ENCODE results near the gene LRRC52. TPM values are rescaled to one million over a fixed set of nuclear protein-coding genes. Genes with fewer than 3 reads are reported as not detected.
A peak's percentile ranks its signal among the peaks of the same experiment; 100 is the strongest.

The LRRC52 gene
- polyA plus RNA-seq, 10 donors = 0.15 to 0.27 (median 0.22) TPM; not detected in 5

DNA sequence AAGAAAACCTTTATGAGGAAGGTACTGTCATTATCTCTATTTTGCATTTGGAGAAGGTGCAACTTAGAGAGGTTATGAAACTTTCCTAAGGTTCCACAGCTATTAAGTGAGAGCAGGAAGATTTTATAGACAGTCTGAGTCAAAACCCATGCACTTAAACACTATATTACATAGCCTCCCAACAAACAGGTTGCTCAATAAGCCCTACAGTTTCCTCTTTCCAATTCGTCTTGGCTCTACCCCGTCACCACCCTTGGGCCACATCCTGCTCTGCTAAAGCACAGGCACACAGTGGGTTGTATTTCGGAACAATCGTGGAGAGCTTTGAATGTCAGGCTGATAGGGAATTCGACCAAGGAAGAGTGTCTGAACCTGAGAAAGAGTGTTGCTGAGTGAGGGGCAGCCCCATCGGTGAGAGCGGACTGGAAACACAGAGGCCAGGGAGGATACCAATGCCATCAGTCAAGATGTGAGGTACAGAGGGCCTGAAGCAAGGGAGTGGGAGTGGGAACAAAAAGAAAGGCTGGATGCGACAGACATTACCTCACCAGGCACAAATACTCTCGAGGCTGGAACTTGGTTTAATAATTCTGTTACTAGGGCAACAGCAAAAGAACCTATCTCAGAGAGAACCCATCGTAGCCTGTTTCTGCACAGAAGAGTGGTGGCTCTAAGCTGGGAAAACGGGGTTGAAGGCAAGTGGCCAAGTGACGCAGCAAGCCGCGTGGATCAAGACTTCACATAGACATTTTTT lies 6.3 kb upstream of the LRRC52 start:
- DNase-seq = peak in 1 of 3 donors; percentile 18

DNA sequence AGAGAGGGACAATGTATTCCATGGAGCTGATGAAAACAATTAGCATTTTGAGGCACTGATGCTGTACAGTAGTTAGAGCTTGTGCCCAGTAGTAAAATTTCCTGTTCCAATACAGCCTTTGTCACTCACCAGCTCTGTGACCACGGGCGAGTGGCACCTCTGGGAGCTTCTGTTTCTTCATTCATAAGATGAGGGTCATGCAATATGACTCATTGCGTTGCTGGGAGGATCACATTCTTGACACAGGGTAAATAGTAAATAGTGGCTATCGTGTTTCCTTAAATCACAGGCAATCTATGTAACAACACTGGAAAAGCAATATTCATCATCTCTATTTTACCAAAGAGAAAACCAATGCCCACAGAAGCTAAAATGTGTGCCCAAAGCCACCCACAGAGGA lies 4.5 kb upstream of the LRRC52 start:
- peak in 1 of 3 donors; percentile 29 for DNase-seq

DNA sequence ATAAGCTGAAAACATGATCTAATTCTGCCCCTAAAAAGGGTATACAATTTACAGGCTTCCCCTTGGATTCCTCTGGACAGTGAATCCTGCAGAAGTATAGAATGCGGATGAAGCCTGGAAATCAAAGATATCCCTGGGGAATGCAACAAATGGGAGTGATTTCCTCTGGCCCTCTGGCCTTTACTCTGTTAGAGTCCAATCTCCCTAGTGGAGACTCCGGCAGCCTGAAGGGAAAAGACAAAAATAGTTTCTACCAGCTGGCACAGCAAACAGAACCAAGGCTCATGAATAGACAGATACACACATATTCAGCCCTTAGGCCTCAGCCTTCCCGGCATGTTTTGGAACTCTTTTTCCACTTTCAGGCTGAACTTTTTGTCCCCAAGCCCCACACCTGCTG lies 3.9 kb upstream of the LRRC52 start:
- DNase-seq = peak in 1 of 3 donors; percentile 31

DNA sequence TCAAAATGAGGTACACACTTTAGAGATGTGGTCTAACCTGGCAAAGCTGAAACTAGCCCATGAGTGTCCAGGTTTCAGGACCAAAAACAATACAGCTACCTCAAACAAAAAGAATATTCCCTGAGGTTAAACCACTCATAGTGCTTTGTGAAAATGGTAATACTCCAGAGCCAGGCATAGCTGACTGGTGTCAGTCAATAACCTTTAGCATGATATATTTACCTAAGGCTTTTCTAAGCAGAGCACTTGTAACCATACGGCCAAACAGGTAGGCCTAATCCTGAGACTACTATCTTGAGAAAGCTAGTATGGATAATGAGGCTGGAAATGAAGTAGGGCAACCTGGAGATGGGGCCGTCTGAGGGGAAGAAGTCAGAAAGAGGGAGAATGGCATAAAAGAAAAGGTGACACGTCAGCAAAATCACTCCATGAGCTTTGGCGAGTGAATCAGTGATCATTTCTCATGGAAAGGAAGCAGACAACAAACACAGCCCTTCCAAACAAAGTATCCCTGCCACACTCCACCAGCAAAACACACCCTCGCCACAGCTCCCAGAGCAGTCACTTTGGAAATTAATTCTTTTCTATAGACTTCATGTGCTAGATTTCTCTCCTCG lies 1.7 kb upstream of the LRRC52 start:
- DNase-seq = no peak

DNA sequence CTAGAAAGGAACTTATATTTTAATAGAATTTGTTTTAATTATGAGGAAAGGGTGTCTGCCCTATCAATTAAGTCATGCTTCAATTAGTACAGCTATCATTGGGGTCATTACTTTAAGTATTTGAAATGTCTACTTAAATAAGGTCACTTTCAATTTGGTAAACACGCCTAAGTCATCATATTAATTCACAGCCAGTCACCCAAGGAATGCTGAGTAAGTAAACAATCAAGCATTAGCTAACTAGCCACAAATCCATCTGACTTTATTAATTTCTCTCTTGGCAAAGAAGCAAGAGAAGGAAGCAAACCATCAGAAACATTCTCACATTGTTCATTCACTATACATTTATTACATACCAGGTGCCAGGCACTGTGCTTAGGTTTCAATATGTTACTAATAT lies 1.2 kb upstream of the LRRC52 start:
- DNase-seq = no peak

DNA sequence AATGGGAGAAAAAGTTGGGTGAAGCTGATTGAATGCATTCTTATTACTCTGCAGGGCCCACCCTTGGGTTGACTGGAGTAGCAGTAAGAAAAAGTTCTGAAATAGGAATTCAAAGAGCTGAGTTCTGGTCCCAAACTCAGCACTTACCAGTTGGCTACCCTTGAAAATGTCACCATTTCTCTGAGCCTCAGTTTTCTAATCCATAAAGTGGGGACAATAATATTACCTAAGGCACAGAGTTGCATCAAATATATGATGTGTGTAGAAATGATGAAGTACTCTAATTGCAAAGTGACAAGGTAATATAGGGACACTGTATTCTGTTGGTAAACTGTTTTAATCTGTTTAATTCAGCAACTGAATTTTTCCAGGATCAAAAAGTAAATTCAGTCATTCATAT lies 1.2 kb downstream of the LRRC52 start:
- DNase-seq = no peak

DNA sequence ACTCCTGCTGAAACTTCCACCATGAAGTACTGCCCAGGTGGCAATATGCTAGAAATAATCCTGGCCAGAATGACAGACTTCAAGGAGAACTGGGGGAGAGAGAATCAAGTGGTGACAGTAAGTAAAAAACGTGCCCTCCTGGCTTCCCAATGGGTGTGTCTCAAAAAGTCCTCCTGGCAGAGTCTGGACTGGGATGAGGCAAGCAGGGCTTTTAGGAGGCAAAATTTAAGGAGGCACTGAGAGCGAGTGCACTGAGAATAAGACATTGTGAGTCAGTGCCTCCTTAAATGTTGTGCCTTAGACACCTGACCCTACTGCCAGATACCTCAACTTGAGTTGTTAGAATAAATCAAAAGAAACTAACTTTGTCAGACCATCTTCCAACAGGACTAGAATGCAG lies 2.2 kb downstream of the LRRC52 start:
- no peak for DNase-seq

DNA sequence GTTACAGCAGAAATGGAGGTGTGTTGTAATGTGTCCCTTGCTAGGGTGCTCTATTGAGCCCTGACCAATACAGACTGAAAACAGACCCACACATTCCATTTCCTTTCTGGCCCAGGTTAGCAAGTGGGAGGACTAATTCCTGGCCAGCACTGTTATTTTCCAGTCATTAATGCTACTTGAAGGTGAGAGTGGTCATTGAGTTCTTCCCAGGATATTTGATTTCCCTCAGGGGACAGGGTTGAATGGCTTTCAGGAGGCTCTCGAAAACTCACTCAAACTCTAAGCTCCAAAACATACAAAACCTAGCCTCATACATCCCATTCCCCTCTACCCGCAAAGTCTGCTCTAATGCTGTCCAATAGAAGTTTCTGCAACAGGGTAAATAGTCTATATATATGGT lies 6.2 kb downstream of the LRRC52 start:
- DNase-seq = peak in 2 of 3 donors; percentile 46 to 49

DNA sequence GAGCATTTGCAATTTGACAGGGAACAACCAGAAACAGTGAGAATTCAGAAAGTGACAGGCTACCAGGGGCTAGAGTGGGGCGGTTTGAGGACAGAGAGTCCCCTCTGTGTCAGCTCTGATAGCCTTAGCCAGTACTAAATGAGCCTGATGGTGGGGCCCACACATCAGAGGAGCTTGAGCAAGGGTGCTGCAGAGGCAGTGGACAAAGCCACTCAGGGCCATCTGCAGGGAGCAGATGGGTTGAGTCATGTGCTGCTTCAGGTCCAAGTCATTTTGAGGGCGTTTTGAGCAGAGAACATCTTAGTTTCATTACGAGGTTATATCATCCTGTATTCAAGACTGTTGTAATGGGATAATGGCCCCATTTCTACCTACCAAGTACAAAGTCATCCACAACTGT lies 7.7 kb downstream of the LRRC52 start:
- no peak for DNase-seq

DNA sequence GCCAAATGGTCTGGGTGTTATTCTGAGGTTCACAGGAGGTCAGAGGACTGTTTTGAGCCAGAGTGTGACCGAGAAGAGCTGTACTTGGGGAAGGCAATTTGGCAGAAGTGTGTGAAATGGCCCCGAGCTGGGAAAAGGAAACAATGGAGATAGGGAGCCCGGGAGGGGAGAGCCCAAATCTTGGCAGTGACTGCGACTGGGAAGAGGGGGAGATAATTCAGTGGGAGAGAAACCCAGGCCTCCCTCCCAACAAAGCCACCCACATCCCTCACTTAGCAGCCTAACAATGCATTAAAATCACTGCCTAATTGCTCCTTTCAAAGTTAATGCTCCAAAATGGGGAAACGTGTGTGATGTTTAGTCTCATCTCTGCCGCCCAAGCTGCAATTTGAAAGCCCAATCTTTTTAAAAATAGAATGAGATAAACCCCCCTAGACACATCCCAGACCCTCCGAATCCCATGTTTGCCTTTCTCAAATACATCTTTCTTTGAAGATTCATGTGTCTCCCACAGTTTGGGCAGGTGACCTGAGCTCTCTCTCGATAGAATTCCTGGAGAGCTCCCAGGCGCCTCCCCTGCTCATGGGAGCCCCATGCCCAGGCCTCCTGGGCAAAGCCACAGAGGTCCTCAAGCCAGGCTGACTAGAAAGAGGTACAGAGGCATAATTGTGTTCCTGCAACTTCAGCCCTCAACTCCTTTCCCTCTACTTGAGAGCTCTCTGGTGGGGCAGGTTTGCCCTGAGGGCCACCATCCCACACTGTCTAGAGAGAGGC lies 17.3 kb downstream of the LRRC52 start:
- peak in 1 of 3 donors; percentile 52 for DNase-seq

DNA sequence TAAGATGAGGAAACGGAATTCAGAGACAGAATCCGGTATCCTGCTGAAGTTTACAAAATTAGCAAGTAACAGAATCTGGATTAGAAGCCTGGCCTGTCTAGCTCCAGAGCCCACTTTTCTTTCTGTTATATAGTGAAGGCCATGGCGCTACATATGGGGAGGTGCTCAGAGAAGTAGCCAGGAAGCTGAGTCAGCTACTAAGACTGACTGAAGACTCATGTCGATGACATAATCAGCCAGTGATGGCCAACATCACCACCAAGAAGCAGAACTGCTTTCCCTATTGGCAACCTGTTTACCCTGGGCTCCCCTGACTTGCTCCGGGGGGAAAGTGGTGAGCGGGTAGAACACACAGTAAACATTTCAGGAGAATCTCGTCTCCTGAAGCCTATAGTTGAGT lies 18.8 kb downstream of the LRRC52 start:
- DNase-seq = no peak

DNA sequence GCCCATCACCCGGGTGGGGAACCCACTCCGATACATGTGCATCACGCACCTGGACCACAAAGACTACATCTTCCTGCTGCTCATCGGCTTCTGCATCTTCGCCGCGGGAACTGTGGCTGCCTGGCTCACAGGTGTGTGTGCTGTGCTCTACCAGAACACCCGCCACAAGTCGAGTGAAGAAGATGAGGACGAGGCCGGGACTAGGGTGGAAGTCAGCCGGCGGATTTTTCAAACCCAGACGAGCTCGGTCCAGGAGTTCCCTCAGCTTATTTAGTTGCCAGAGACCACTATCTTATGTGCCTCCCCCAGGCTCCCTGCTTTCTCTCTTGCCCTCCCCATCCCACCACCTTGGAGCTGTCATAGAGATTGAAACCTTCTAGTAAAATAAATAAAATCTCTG lies 19.8 kb downstream of the LRRC52 start:
- DNase-seq = no peak

DNA sequence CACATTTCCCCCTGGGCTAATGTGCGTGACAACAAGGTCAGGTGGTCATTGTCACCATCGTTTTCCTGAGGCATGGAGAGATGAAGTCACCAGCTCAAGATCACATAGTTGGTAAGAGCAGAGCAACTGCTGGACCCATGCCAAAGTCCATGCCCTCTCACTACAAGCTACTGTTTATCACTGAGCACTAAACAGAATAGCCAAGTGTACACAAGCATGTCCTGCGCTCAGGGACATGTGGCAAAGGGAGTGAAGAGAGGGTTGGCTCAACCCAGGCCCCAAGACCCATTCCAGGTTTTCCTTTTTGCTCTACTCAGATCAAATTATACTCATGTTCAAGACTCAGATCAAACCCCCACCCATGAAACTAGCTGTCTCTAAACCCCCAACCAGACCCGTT lies 20.8 kb downstream of the LRRC52 start:
- no peak for DNase-seq

DNA sequence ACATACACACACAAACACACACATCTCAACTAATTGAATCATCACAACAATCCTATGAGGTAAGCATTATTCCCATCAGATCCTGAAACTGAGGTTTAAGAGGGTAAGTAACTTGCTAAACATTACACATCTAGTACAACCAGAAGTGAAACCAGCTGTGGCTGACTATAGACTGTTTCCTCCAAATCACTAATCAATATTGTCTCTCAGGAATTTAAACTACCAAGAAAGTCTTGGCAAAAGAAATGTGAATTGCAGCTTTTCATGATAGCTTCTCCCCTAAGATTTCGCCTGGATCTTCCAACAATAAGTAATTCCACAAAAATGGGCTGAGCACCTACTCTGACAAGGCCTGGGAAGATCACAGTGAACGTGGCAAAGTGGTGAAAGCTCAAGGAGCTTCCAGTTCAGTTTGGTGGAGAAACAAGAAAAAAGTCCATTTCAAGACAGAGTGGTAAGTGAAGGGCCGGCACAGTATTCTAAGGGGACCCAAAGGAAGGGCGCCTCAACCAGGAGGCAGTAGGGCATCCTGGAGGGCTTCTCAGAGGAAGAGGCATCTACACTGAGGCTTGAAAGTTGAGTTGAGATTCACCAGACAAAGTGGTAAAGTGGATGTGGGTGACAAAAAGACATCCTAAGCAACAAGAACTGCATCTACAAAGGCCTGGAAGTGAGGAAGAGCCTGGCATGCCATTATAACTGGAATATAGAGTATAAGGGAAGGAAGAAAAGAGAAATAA lies 22.1 kb downstream of the LRRC52 start:
- peak; percentile 10 to 72 (median 26) for DNase-seq

DNA sequence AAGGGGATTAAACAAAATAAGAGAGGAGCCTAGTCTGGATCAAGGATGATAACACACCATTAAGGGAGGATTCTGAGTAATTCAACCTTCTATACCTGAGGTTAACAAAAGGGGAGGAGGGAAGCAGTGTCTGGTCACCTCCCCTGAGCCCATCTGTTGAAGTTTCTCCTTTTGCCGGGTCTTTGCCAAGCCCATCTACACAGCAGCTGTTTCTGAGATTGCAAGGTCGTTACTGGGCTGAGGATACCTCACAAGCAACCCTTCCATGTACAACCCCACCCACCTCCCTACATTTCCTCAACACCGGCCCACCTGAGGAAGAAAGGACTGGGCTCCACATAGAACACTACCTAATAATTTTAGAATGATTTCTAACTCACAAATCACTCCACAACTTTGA lies 26.3 kb downstream of the LRRC52 start:
- DNase-seq = no peak

DNA sequence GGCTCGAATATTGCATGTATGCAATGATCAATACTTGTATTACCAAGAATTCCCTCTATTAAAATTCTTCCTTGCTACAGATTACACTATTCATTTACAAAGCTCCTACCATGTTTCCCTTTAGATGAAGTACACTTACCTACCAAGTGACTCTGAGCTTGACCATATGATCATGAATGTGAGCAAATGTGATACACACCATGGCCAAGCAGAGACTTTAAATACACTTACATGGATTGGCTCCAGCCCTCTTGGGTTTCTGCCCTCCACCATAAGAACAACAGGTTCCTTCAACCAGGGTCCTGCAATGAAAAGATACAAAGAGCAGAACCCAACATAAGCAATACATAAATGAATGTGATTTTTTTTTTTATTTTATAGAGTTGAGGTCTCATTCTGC lies 30.0 kb downstream of the LRRC52 start:
- DNase-seq = no peak

DNA sequence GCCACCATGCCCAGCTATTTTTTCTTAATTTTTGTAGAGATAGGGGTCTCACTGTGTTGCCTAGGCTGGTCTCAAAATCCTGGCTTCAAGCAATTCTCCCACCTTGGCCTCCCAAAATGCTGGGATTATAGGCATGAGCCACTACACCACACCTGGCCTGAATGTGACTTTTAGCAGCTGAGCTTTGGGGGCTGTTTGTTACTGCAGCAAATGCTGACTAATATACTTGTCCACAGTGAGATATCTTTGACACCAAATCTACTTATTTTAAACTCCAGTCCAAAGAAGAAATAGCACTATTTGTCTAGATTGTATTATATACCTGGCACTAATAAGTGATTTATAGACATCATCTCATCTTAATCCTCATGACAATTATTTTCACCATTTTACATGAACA lies 30.5 kb downstream of the LRRC52 start:
- DNase-seq = no peak

DNA sequence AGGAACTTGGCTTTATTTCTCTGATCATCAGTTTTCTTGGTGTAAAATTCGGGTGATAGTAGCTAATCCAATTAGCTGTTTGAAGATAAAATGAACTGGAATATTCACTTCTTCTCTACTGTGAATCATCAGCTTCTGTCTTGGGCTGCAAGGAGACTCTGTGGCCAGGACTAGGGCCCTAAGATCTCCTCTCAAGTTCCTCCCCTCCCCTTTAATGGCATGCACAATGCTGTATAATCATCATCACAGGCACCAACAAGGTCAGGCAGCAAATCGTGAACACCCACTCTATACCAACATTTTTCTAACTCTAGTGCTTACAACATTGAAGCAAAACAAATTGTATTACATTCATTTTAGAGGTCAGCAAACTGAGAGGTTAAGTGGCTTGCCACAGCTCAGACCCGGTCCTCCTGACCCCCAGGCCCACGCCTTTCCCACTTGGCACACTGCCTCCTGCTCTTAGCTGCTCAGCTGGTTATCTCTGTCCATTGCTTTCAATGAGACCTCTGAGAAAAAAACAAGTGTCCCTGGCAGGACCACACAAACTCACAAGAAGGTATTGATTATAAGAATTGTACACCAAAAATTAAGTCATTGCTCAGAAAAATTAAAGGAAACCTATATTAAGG lies 31.8 kb downstream of the LRRC52 start:
- no peak for DNase-seq

DNA sequence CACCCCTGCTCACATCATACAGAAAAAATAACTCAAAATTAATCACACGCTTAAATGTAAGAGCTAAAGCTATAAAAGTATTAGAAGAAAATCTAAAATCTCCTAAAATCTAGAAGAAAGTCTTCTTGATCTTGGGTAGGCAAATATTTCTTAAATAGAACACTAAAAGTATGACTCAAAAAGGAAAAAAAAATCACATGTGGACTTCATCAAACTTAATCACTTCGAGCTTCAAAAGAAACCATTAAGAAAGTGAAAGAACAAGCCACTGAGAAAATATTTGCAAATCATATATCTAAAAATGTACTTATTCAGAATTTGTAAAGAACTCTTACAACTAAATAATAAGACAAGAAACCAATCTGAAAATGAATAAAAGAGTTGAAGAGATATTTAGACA lies 32.7 kb downstream of the LRRC52 start:
- no peak for DNase-seq

DNA sequence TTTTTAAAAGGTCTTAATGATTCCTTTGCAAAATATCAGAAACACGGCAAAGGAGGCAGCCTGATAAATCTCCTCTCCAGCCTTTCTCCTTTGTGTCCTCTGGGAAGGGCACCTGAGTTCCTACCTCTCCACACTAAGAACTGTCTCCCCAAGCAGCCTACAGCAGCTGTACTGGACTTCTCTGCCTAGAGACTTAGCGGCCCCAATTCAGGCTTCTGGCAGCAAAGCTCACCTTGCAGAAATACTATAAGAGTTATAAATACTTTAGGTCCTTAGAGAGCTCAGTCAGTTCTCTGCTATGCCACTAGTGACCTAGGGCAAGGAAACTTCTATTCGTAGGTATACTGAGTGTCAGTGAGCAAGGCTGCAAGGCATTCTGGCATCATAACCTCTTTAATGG lies 33.9 kb downstream of the LRRC52 start:
- no peak for DNase-seq
